GM19455 (cell line): Measurements from ENCODE around the gene ZNF827.

Experiments
- ATAC-seq: cut with Tn5 transposase; IDR thresholded peaks from one replicate; pipeline ENCODE4 v1.9.1; 2021; ENCODE audit not compliant: unreplicated experiment

Gene ZNF827

GRCh38 chr4:145938618-145939440, at the start of gene ZNF827:
Gene ZNF827, minus strand, starts transcription at chr4:145938823. Its CDS starts 416 bp downstream, at chr4:145938407.
- ATAC-seq, result peak; percentile 19

GRCh38 chr4:145984563-145984962, 45.9 kb upstream of the ZNF827 start:
- no peak for ATAC-seq

GRCh38 chr4:145982791-145983190, 44.2 kb upstream of the ZNF827 start:
- ATAC-seq, result no peak

- ATAC-seq, result no peak
Measured at GRCh38 chr4:145979160-145979559, 40.5 kb upstream of the ZNF827 start.

GRCh38 chr4:145976680-145977079, 38.1 kb upstream of the ZNF827 start:
- no peak for ATAC-seq

GRCh38 chr4:145960012-145960411, 21.4 kb upstream of the ZNF827 start:
- no peak for ATAC-seq

GRCh38 chr4:145957302-145957701, 18.7 kb upstream of the ZNF827 start:
- ATAC-seq, result no peak

- no peak for ATAC-seq
Measured at GRCh38 chr4:145956288-145956890, 17.8 kb upstream of the ZNF827 start.

GRCh38 chr4:145954924-145955339, 16.3 kb upstream of the ZNF827 start:
- ATAC-seq, result no peak

GRCh38 chr4:145951931-145952330, 13.3 kb upstream of the ZNF827 start:
- no peak for ATAC-seq

- ATAC-seq, result no peak
Measured at GRCh38 chr4:145945431-145946155, 7.0 kb upstream of the ZNF827 start.

GRCh38 chr4:145944886-145945285, 6.3 kb upstream of the ZNF827 start:
- ATAC-seq, result no peak

- no peak for ATAC-seq
Measured at GRCh38 chr4:145939856-145940255, 1.2 kb upstream of the ZNF827 start.

GRCh38 chr4:145939441-145939750, 773 bp upstream of the ZNF827 start:
- ATAC-seq, result no peak

- ATAC-seq, result no peak
Measured at GRCh38 chr4:145937971-145938611, 532 bp downstream of the ZNF827 start.

- ATAC-seq, result peak; percentile 22
Measured at GRCh38 chr4:145936997-145937901, 1.4 kb downstream of the ZNF827 start.

- peak; percentile 55 for ATAC-seq
Measured at GRCh38 chr4:145936142-145936996, 2.3 kb downstream of the ZNF827 start.

GRCh38 chr4:145935253-145936141, 3.1 kb downstream of the ZNF827 start:
- ATAC-seq, result peak; percentile 38
